ENCODE results near the gene MYD88. TPM values are rescaled to one million over a fixed set of nuclear protein-coding genes. Genes with fewer than 3 reads are reported as not detected.

Gene MYD88
- total and polyA plus RNA-seq, 9 of the 15 experiments (the other 6 are each of a cell fraction or from before 2014, with no cell fraction given) = 3.2 to 47.3 (median 27.6) TPM

DNA sequence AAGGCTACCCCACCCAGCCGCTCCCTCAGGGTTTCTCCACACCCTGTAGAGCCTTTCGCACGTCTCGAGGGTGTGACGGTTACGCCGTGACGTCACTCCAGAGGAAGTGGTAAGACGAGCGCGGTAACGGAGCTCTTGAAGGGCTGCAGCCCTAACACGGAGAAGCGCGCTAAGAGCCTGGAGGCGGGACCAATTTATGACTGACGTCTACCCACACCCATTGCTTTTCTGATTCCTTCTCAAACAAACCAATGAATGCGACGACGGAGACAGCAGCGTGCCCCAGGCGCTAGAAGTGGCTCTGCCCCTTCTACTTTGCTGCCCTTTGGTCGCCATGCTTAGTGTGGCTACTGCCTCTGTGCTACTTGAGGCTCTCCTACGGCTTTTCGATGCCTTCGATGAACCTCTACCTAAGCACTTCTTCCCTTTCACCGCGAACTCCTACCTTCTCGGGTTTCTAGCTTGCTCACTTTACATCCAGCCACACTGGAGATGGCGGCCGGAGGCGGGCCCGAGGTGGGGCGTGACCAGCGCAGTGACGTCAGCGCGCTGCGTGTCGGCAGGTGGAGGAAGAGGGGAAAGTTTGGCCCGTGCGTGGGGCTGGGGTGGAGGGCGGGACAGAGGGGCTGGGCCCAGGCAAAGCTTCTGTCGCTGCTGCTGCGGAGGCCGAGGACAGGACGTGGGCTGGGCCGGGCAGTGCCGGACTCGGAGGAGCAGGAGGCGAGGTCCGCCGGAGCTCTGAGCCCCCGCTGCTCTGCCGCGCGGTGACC is 26.7 kb downstream of the MYD88 start, which contains the start of gene OXSR1 (continued):
- no peak for TF ChIP-seq CBFA2T2 (conservative IDR thresholded peaks at IDR 0.05)
- no peak for TF ChIP-seq ETS2 (tag; IDR thresholded peaks at IDR 0.05; ENCODE audit: borderline replicate concordance, poor library complexity, severe bottlenecking)
- TF ChIP-seq ZNF384 (IDR thresholded peaks at IDR 0.05; ENCODE audit: low read depth, low read length) = 0 out of 2 replicates have a peak, but pooled peaks have one; percentile 28
- TF ChIP-seq, protein P1, sequence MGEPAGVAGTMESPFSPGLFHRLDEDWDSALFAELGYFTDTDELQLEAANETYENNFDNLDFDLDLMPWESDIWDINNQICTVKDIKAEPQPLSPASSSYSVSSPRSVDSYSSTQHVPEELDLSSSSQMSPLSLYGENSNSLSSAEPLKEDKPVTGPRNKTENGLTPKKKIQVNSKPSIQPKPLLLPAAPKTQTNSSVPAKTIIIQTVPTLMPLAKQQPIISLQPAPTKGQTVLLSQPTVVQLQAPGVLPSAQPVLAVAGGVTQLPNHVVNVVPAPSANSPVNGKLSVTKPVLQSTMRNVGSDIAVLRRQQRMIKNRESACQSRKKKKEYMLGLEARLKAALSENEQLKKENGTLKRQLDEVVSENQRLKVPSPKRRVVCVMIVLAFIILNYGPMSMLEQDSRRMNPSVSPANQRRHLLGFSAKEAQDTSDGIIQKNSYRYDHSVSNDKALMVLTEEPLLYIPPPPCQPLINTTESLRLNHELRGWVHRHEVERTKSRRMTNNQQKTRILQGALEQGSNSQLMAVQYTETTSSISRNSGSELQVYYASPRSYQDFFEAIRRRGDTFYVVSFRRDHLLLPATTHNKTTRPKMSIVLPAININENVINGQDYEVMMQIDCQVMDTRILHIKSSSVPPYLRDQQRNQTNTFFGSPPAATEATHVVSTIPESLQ (CRISPR knock-in tag; IDR thresholded peaks at IDR 0.05) = no peak; the same call in 1 of the 2 replicates
- TF ChIP-seq CBX1 (IDR thresholded peaks at IDR 0.05; ENCODE audit: low read depth) = peak; percentile 74; the same call in 1 of the 2 replicates
- TF ChIP-seq E2F3 (CRISPR knock-in tag; IDR thresholded peaks at IDR 0.05) = 0 out of 2 replicates have a peak, but pooled peaks have one; percentile 28
- TF ChIP-seq, protein P2, sequence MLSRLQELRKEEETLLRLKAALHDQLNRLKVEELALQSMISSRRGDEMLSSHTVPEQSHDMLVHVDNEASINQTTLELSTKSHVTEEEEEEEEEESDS (CRISPR knock-in tag; IDR thresholded peaks at IDR 0.05) = no peak
